Tibial nerve (tissue), 4 donors: ENCODE results near the gene CTBP2. TPM values are rescaled to one million over a fixed set of nuclear protein-coding genes. Genes with fewer than 3 reads are reported as not detected.

ENCODE experiments used
- DNase-seq, 2 donors: peaks; one replicate each; pipeline ENCODE4 v3.0.0-alpha.2; 2019; ENCODE audit warnings: low spot score in 2 of 2
- H3K27ac ChIP-seq, 4 donors: fragments of 200-600 bp; sonication (generic) in 3 of 4; one replicate each; pipeline ENCODE4 v1.5.1; 2017 to 2019; ENCODE audit warnings: mild to moderate bottlenecking in 1 of 4
- H3K27me3 ChIP-seq, 2 donors: fragments of 200-600 bp; sonication (generic) in 1 of 2; one replicate each; pipeline versions ENCODE4 v1.5.1 to v1.6.0; 2017 to 2019
- H3K36me3 ChIP-seq, 3 donors: fragments of 200-600 bp; sonication (generic); one replicate each; pipeline ENCODE4 v1.5.1; 2018 to 2019
- H3K4me1 ChIP-seq, 4 donors: fragments of 200-600 bp; sonication (generic) in 3 of 4; one replicate each; pipeline ENCODE4 v1.5.1; 2017 to 2019
- H3K4me3 ChIP-seq, 4 donors: fragments of 200-600 bp; sonication (generic) in 3 of 4; one replicate each; pipeline ENCODE4 v1.5.1; 2017 to 2019; ENCODE audit warnings: mild to moderate bottlenecking in 1 of 4, moderate library complexity in 1 of 4
- H3K9me3 ChIP-seq, 4 donors: fragments of 200-600 bp; sonication (generic) in 3 of 4; one replicate each; pipeline ENCODE4 v1.5.1; 2017 to 2019
- EP300 ChIP-seq, 2 donors: sonication (generic); formaldehyde crosslinking; IDR thresholded peaks; one replicate each; pipeline ENCODE4 v1.6.1; 2017; ENCODE audit warnings: antibody characterized with exemption in 2 of 2, mild to moderate bottlenecking in 1 of 2
- POLR2A ChIP-seq, 2 donors: fragments of 450-650 bp; IDR thresholded peaks; one replicate each; pipeline ENCODE4 v1.6.1; 2017; ENCODE audit warnings: antibody characterized with exemption in 2 of 2, mild to moderate bottlenecking in 2 of 2, moderate library complexity in 2 of 2
- WGBS, 2 donors: methylation state at CpG; one replicate each; pipeline ENCODE4 v1.1.5; 2018; 5-methylcytosine and 5-hydroxymethylcytosine counted together
- total RNA-seq, 4 donors: library from RNA; depleted of rRNA; stranded (reverse); fragments of >200 nt; gene quantifications; one replicate each; pipeline ENCODE4 v1.1.0, GENCODE V29; 2016
- TF ChIP-seq, protein P1 (sequence below), 5 experiments: fragments of 200-600 bp in 3 of 5; fragments of 450-650 bp in 2 of 5; sonication (generic) in 3 of 5; IDR thresholded peaks; one replicate each; pipeline ENCODE4 v1.5.1; 2016 to 2019; ENCODE audit warnings: antibody characterized with exemption in 5 of 5, mild to moderate bottlenecking in 3 of 5, moderate library complexity in 2 of 5

CTBP2 gene
- total RNA-seq, 4 donors from 2014 or later = 40.4 to 97.9 (median 62.3) TPM

DNA sequence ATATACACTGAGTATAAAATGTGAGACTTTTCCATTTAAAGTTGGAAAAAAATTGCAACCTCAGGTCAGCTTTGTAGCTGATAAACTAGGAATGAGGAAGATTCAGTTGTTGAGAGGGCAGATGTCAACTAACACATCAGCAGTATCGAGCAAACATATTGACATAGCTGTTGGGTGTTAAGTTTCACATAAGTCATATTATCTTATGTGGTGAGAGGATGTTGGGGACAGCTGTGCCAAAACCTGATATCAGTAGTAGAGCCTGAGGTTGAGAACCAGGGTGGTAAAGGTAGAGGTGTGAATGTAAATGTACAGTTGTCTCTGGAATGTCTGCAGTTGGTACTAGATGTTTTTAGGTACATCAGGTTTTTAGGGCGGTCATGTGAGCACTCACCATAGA, 213.4 kb downstream of the CTBP2 start:
- Histone ChIP-seq H3K27ac (no peak overlapping the region), H3K4me3 (no peak overlapping the region), H3K27me3 (no peaks in the 10 kb centered on the region), H3K4me1 (peaks cover 0 to 56% (median 16%) of the 10 kb centered on the region in 4 donors), H3K9me3 (no peaks in the 10 kb centered on the region), H3K36me3 (peaks cover 0 to 6% (median 0%) of the 10 kb centered on the region in 3 donors)
- TF ChIP-seq EP300 (IDR thresholded peaks at IDR 0.05) = no peak
- TF ChIP-seq, protein P1, sequence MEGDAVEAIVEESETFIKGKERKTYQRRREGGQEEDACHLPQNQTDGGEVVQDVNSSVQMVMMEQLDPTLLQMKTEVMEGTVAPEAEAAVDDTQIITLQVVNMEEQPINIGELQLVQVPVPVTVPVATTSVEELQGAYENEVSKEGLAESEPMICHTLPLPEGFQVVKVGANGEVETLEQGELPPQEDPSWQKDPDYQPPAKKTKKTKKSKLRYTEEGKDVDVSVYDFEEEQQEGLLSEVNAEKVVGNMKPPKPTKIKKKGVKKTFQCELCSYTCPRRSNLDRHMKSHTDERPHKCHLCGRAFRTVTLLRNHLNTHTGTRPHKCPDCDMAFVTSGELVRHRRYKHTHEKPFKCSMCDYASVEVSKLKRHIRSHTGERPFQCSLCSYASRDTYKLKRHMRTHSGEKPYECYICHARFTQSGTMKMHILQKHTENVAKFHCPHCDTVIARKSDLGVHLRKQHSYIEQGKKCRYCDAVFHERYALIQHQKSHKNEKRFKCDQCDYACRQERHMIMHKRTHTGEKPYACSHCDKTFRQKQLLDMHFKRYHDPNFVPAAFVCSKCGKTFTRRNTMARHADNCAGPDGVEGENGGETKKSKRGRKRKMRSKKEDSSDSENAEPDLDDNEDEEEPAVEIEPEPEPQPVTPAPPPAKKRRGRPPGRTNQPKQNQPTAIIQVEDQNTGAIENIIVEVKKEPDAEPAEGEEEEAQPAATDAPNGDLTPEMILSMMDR (IDR thresholded peaks at IDR 0.05) = no peak
- TF ChIP-seq POLR2A (IDR thresholded peaks at IDR 0.05) = no peak
- DNase-seq = no peak
- WGBS, 2 donors = 72 to 82% methylated on average over 2 of the region's 2 CpGs

DNA sequence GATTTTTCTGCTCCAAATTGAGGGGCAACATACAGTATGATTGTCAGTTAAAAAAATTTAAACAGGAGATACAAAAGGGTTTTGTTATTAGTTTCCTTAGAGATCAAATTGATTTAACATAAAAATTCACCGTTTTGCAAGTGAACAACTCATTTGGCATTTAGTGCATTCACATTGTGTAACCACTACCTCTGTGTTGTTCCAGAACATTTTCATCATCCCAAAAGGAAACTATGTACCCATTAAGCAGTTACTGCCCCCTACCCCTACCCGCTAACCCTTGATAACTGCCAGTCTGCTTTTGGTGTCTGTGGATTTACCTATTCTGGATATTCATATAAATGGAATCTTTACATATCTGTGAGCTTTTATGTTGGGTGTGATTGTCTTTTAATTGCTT, 215.4 kb downstream of the CTBP2 start:
- TF ChIP-seq POLR2A (IDR thresholded peaks at IDR 0.05) (no peak), EP300 (IDR thresholded peaks at IDR 0.05) (no peak)
- TF ChIP-seq, protein P1 (IDR thresholded peaks at IDR 0.05) = no peak
- WGBS, 2 donors = 63 to 72% methylated on average over 2 of the region's 2 CpGs
- Histone ChIP-seq H3K36me3 (peaks cover 0 to 6% (median 0%) of the 10 kb centered on the region in 3 donors), H3K4me1 (peaks cover 0 to 73% (median 16%) of the 10 kb centered on the region in 4 donors), H3K4me3 (no peak overlapping the region), H3K9me3 (no peaks in the 10 kb centered on the region), H3K27ac (peak overlapping the region in 1 of 4 donors; percentile 0), H3K27me3 (no peaks in the 10 kb centered on the region)
- no peak for DNase-seq

DNA sequence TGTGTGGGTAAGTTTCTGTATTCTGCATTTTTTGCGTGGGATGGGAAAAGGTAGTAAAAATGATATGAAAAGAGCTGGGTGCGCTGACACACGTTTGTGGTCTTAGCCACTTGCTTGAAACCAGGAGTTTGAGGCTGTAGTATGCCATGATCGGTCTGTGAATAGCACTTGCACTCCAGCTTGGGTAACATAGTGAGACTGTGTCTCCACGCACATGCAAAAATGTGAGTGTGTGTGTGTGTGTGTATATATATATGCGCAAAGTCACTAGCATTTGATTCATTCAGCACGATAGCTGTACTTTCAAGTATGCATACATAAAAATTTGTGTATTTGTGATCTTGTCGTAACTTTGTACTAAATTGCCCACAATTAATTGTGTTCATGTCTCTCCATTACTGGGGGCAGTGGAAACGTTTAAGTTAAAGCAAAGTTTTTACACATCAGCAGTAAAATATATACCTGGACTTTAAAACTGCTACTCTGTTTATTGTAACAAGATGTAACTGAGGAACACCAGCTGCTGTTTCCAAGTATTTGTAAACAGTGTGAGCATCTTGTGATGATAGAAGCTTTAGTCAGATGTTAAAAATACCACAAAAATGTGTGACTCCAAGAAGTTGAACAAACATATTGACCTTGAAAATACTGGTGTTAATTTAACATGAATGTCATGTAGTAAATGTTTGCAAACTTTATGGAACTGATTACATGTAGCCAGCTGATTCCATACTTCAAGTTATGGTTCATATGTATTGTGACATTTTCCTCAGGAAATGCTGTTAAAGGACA, 216.9 kb downstream of the CTBP2 start:
- no peaks in the 10 kb centered on the region for H3K9me3 ChIP-seq
- DNase-seq = no peak
- H3K4me3 ChIP-seq = no peak overlapping the region
- peak overlapping the region in 1 of 4 donors; percentile 0 for H3K27ac ChIP-seq
- H3K4me1 ChIP-seq = peaks cover 0 to 82% (median 16%) of the 10 kb centered on the region in 4 donors
- H3K27me3 ChIP-seq = no peaks in the 10 kb centered on the region
- peaks cover 0 to 3% (median 0%) of the 10 kb centered on the region in 3 donors for H3K36me3 ChIP-seq
- TF ChIP-seq POLR2A (IDR thresholded peaks at IDR 0.05) (no peak), EP300 (IDR thresholded peaks at IDR 0.05) (no peak)
- TF ChIP-seq, protein P1 (IDR thresholded peaks at IDR 0.05) = no peak
- WGBS, 2 donors = 73 to 80% methylated on average over 9 of the region's 9 CpGs

DNA sequence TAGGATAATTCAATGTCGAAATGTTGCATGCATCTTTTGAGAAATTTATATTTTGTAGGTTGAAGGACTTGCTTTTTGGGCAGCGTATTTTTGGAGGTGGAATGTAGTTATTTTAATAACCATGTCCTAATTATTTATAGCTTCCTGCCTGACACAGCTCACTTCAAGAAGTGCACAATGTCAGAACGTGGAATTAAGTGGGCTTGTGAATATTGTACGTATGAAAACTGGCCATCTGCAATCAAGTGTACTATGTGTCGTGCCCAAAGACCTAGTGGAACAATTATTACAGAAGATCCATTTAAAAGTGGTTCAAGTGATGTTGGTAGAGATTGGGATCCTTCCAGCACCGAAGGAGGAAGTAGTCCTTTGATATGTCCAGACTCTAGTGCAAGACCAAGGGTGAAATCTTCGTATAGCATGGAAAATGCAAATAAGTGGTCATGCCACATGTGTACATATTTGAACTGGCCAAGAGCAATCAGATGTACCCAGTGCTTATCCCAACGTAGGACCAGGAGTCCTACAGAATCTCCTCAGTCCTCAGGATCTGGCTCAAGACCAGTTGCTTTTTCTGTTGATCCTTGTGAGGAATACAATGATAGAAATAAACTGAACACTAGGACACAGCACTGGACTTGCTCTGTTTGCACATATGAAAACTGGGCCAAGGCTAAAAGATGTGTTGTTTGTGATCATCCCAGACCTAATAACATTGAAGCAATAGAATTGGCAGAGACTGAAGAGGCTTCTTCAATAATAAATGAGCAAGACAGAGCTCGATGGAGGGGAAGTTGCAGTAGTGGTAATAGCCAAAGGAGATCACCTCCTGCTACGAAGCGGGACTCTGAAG, 217.8 kb downstream of the CTBP2 start:
- Histone ChIP-seq H3K36me3 (no peaks in the 10 kb centered on the region), H3K9me3 (no peaks in the 10 kb centered on the region), H3K27ac (no peak overlapping the region), H3K4me3 (no peak overlapping the region), H3K4me1 (peaks cover 0 to 85% (median 16%) of the 10 kb centered on the region in 4 donors), H3K27me3 (no peaks in the 10 kb centered on the region)
- TF ChIP-seq POLR2A (IDR thresholded peaks at IDR 0.05) (no peak), EP300 (IDR thresholded peaks at IDR 0.05) (no peak)
- TF ChIP-seq, protein P1 (IDR thresholded peaks at IDR 0.05) = no peak
- DNase-seq = no peak
- 63 to 67% methylated on average over 11 of the region's 11 CpGs for WGBS, 2 donors
